Calu3 (cell line): Measurements from ENCODE around the gene CLSTN3. TPM values are rescaled to one million over a fixed set of nuclear protein-coding genes. Genes with fewer than 3 reads are reported as not detected.

Experiments
- BruUV-seq: library from RNA; stranded (reverse); fragments of 400-500 nt; replicated peaks from 2 replicates; lab custom pipeline; 2021; lab: Mats Ljungman, UMichigan
- CTCF ChIA-PET: fragments of 300-600 bp; sonication (Branson Sonifier 250); formaldehyde crosslinking; loops from one replicate; lab custom pipeline; 2022; ENCODE audit warnings: antibody characterized with exemption; lab: Charles Lee
- DNase-seq: peaks from one replicate; pipeline ENCODE4 v3.0.0; 2022
- H3K27ac Mint-ChIP-seq: one replicate; pipeline ENCODE4 v1.8.0; 2022; ENCODE audit warnings: mixed read lengths; ENCODE audit not compliant: unreplicated experiment
- H3K27me3 Mint-ChIP-seq: one replicate; pipeline ENCODE4 v1.8.0; 2022; ENCODE audit warnings: mixed read lengths; ENCODE audit not compliant: unreplicated experiment
- H3K36me3 Mint-ChIP-seq: one replicate; pipeline ENCODE4 v1.8.0; 2022; ENCODE audit warnings: mild to moderate bottlenecking, moderate library complexity, mixed read lengths; ENCODE audit not compliant: insufficient read depth, unreplicated experiment
- H3K4me1 Mint-ChIP-seq: one replicate; pipeline ENCODE4 v1.8.0; 2022; ENCODE audit warnings: mild to moderate bottlenecking, low read depth, mixed read lengths; ENCODE audit not compliant: unreplicated experiment
- H3K4me3 Mint-ChIP-seq: one replicate; pipeline ENCODE4 v1.8.0; 2022; ENCODE audit warnings: mild to moderate bottlenecking, low read depth, moderate library complexity, mixed read lengths; ENCODE audit not compliant: unreplicated experiment
- H3K9me3 Mint-ChIP-seq: one replicate; pipeline ENCODE4 v1.8.0; 2022; ENCODE audit warnings: low read depth, mixed read lengths; ENCODE audit not compliant: unreplicated experiment
- intact Hi-C: fragments of 100-400 bp; cut with micrococcal nuclease; formaldehyde crosslinking; loops from one replicate; pipeline ENCODE4 v1.10.0; 2022; ENCODE audit not compliant: unreplicated experiment
- total RNA-seq: library from RNA; stranded (reverse); gene quantifications from 2 replicates; pipeline ENCODE4 v1.2.3, GENCODE V29; 2022
- TF ChIP-seq, protein P1 (sequence below): fragments of 200-600 bp; IDR thresholded peaks from one replicate; pipeline ENCODE4 v1.8.0; 2022; ENCODE audit warnings: antibody characterized with exemption; ENCODE audit not compliant: unreplicated experiment

The CLSTN3 gene
- total RNA-seq, 1 experiment from 2014 or later: 37.5 TPM

DNA sequence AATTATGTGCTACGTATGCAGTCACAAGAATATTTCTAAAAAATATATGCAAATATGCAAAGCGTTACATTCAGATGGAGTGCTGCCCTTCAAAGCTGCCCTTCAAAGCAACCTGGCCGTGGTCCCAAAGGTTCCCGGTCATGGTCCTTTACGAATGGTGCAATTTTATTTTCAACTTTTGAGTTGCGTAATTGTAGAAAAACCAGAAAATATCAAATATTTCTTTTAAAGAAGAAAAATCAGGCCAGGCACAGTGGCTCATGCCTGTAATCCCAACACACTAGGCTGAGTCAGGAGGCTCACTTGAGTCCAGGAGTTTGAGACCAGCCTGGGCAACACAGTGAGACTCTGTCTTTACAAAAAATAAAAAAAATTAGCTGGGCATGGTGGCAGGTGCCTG is 21.4 kb downstream of the CLSTN3 start:
- peaks cover 7% of the 10 kb centered on the region for H3K36me3 Mint-ChIP-seq
- no peaks in the 10 kb centered on the region for H3K9me3 Mint-ChIP-seq
- TF ChIP-seq, protein P1, sequence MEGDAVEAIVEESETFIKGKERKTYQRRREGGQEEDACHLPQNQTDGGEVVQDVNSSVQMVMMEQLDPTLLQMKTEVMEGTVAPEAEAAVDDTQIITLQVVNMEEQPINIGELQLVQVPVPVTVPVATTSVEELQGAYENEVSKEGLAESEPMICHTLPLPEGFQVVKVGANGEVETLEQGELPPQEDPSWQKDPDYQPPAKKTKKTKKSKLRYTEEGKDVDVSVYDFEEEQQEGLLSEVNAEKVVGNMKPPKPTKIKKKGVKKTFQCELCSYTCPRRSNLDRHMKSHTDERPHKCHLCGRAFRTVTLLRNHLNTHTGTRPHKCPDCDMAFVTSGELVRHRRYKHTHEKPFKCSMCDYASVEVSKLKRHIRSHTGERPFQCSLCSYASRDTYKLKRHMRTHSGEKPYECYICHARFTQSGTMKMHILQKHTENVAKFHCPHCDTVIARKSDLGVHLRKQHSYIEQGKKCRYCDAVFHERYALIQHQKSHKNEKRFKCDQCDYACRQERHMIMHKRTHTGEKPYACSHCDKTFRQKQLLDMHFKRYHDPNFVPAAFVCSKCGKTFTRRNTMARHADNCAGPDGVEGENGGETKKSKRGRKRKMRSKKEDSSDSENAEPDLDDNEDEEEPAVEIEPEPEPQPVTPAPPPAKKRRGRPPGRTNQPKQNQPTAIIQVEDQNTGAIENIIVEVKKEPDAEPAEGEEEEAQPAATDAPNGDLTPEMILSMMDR: no peak
- no peaks in the 10 kb centered on the region for H3K27me3 Mint-ChIP-seq
- H3K27ac Mint-ChIP-seq: no peak overlapping the region
- CTCF ChIA-PET: no interaction called here
- no peak for DNase-seq
- BruUV-seq: no TSS peak
- H3K4me1 Mint-ChIP-seq: no peaks in the 10 kb centered on the region
- H3K4me3 Mint-ChIP-seq: no peak overlapping the region
- intact Hi-C loops: no loop called here

DNA sequence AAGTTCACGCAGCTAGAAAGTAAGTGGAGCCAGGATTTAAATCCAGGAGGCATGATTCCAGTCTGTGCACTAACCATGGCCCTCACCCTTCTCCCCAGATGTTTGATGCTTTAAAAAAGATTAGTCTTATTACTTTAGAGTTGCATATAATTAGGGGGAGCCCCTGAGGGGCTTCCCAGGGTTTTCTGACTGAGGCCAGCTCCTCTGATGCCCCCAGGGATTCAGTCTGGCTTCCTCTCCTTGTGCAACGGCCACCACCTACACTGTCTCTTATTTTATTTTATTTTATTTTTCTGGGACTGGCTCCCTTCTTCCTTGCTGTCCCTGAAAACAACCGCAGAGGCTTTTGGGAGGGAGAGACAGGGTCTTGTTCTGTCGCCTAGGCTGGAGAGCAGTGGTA is 22.6 kb downstream of the CLSTN3 start:
- no TSS peak for BruUV-seq
- Mint-ChIP-seq H3K27ac (no peak overlapping the region), H3K9me3 (no peaks in the 10 kb centered on the region), H3K4me1 (no peaks in the 10 kb centered on the region), H3K27me3 (no peaks in the 10 kb centered on the region), H3K36me3 (peaks cover 7% of the 10 kb centered on the region), H3K4me3 (no peak overlapping the region)
- CTCF ChIA-PET: no interaction called here
- DNase-seq: no peak
- TF ChIP-seq, protein P1: no peak
- intact Hi-C loops: no loop called here

DNA sequence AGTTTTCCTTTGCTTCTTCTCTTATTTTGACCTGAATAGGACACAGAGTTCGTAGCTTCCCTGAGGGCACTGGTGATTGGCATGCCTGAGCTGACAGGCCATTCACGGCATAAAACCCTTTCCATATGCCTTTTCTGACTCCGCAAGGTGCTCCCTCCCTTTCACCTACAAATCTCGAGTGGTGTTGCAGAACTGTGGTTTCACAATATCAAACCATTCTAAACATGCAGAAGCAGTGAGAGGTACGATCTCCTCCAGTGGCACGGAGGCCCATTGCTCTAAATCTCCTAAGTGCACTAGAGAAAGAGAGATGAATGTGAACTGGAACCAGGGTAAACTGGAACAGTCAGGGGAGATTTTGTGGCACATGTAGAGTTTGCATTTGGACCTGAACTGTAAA is 23.9 kb downstream of the CLSTN3 start:
- H3K36me3 Mint-ChIP-seq: peaks cover 7% of the 10 kb centered on the region
- H3K4me3 Mint-ChIP-seq: no peak overlapping the region
- TF ChIP-seq, protein P1: no peak
- DNase-seq: no peak
- CTCF ChIA-PET: no interaction called here
- BruUV-seq: no TSS peak
- H3K27me3 Mint-ChIP-seq: no peaks in the 10 kb centered on the region
- no peaks in the 10 kb centered on the region for H3K9me3 Mint-ChIP-seq
- no peak overlapping the region for H3K27ac Mint-ChIP-seq
- intact Hi-C loops: no loop called here
- H3K4me1 Mint-ChIP-seq: no peaks in the 10 kb centered on the region

DNA sequence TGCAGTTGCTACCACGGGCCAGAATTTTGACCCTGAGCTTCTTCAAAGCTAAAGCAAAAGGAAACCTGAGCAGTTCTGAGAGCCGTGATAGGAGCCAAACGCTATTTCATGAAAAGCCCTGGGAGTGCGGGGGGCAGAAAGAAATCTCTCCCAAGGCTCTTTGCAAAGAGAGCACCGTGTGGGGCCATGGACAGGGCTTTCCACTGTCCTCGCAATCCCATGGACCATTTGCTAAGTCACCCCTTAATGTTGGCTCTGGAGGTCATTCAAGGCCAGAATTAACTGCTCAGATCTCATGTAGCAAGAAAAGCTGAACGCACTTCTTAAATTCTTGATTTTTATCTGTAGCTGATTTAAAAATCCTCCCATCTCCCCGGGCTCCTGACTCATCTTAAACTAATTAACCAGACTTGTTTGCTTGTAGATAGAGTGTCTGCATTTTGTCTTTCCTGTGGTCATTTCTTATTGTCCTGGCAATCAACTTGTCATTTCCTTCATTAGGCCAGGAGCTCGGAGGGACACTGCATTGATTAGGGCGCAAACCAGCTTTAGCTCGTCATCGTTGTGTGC is 24.8 kb downstream of the CLSTN3 start:
- no peak overlapping the region for H3K4me3 Mint-ChIP-seq
- TF ChIP-seq, protein P1: no peak
- no peak for DNase-seq
- BruUV-seq: no TSS peak
- H3K9me3 Mint-ChIP-seq: no peaks in the 10 kb centered on the region
- no peaks in the 10 kb centered on the region for H3K4me1 Mint-ChIP-seq
- peaks cover 7% of the 10 kb centered on the region for H3K36me3 Mint-ChIP-seq
- no peak overlapping the region for H3K27ac Mint-ChIP-seq
- intact Hi-C loops: no loop called here
- H3K27me3 Mint-ChIP-seq: no peaks in the 10 kb centered on the region
- CTCF ChIA-PET: no interaction called here
